Measurements from ENCODE around the gene MAFB. TPM values are rescaled to one million over a fixed set of nuclear protein-coding genes. Genes with fewer than 3 reads are reported as not detected.

MAFB gene
- total RNA-seq, 2 experiments from 2014 or later = 3.3 to 3.7 TPM

DNA sequence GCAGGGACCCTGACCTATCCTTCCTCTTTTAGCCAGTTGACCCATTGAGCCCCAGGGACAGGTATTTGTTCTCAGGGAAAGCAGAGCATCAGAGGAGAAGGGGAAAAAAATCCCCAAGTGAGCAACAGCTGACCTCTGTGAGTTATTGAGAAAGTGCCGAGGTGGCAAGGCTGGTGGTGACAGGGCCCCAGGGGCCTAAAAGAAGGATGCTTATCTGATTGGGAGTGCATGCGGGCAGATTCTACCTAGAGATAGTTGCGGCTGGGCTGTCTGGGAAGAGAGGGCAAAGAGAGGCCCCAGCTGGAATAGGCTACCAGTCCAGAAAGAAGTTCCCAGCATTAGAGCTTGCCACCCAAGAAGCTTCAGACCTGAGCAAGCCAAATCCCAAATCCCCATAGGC lies 26.5 kb upstream of the MAFB start:
- no peak overlapping the region for H3K27ac ChIP-seq (ENCODE audit: low read depth in 1 of 2, low read length in 2 of 2)
- CTCF ChIA-PET = no interaction called here
- H3K9me3 ChIP-seq (ENCODE audit: control insufficient read depth in 1 of 2, insufficient read depth in 1 of 2, low read length in 2 of 2) = no peaks in the 10 kb centered on the region
- no peaks in the 10 kb centered on the region for H3K4me1 Mint-ChIP-seq (ENCODE audit: low read depth)
- H3K36me3 Mint-ChIP-seq (ENCODE audit: low read depth) = no peaks in the 10 kb centered on the region
- no peak overlapping the region for H3K4me3 ChIP-seq (ENCODE audit: low read length)
- TF ChIP-seq, protein P1, sequence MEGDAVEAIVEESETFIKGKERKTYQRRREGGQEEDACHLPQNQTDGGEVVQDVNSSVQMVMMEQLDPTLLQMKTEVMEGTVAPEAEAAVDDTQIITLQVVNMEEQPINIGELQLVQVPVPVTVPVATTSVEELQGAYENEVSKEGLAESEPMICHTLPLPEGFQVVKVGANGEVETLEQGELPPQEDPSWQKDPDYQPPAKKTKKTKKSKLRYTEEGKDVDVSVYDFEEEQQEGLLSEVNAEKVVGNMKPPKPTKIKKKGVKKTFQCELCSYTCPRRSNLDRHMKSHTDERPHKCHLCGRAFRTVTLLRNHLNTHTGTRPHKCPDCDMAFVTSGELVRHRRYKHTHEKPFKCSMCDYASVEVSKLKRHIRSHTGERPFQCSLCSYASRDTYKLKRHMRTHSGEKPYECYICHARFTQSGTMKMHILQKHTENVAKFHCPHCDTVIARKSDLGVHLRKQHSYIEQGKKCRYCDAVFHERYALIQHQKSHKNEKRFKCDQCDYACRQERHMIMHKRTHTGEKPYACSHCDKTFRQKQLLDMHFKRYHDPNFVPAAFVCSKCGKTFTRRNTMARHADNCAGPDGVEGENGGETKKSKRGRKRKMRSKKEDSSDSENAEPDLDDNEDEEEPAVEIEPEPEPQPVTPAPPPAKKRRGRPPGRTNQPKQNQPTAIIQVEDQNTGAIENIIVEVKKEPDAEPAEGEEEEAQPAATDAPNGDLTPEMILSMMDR (IDR thresholded peaks at IDR 0.05) = no peak
- POLR2A ChIA-PET = no interaction called here
- H3K4me3 Mint-ChIP-seq = no peak overlapping the region
- H3K9me3 Mint-ChIP-seq = no peaks in the 10 kb centered on the region
- intact Hi-C loops (cut with DNase I, micrococcal nuclease) = no loop called here
- no peaks in the 10 kb centered on the region for H3K27me3 Mint-ChIP-seq
- ATAC-seq (ENCODE audit: poor library complexity) (no peak), DNase-seq (no peak)
- no peaks in the 10 kb centered on the region for H3K4me1 ChIP-seq (ENCODE audit: insufficient read depth, low read length)
- H3K36me3 ChIP-seq (ENCODE audit: insufficient read depth, low read length) = no peaks in the 10 kb centered on the region
- H3K27ac Mint-ChIP-seq = no peak overlapping the region
- peaks cover 4 to 9% of the 10 kb centered on the region in 2 experiments for H3K27me3 ChIP-seq (ENCODE audit: control insufficient read depth in 1 of 2, insufficient read depth in 2 of 2, low read length in 2 of 2)

DNA sequence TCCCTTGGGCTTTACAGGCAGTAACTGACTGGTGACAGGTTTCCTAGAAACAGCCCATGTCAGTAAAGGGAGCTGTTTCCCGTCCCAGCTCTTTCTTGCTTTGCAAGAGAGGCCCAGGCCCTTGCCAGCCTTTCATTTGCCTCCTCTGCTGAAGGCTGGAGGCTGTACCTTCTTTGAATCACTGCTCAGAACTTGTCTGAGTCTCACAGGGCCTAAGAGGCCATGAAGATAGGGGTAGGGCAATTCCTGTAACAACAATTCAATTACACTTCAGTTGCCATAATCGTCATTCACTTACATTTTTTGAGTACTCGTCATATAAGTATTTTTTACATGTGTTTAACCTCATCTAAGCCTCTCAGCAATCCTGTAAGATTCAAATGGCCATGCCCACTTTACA lies 25.9 kb upstream of the MAFB start:
- H3K36me3 Mint-ChIP-seq (ENCODE audit: low read depth) = no peaks in the 10 kb centered on the region
- no peaks in the 10 kb centered on the region for H3K9me3 Mint-ChIP-seq
- TF ChIP-seq, protein P1 (IDR thresholded peaks at IDR 0.05) = no peak

DNA sequence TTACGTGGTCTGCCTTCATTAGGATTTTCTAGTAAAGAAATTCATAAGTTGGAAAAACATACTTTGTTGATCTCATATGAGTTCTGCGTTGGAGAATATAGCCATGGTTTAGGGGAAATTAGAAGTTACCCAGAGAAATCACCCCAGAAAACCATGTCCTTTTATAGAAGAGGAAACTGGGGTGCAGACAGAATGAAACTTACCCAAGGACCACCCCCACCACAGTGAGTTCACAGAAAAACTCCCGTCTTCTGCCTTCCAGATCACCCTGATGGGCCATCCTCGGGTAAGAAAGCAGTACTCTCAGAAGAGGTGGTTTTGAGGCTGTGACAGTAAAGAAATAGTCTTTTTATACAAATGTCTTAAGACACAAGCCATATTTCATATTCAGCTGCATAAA lies 25.1 kb upstream of the MAFB start:
- H3K27me3 Mint-ChIP-seq = no peaks in the 10 kb centered on the region
- H3K9me3 ChIP-seq (ENCODE audit: control insufficient read depth in 1 of 2, insufficient read depth in 1 of 2, low read length in 2 of 2) = no peaks in the 10 kb centered on the region
- H3K36me3 ChIP-seq (ENCODE audit: insufficient read depth, low read length) = no peaks in the 10 kb centered on the region
- ChIA-PET CTCF (no interaction called here), POLR2A (no interaction called here)
- H3K4me3 Mint-ChIP-seq = no peak overlapping the region
- ATAC-seq (ENCODE audit: poor library complexity) = no peak
- no peak overlapping the region for H3K4me3 ChIP-seq (ENCODE audit: low read length)
- no peak for DNase-seq
- H3K4me1 Mint-ChIP-seq (ENCODE audit: low read depth) = no peaks in the 10 kb centered on the region
- H3K27me3 ChIP-seq (ENCODE audit: control insufficient read depth in 1 of 2, insufficient read depth in 2 of 2, low read length in 2 of 2) = peaks cover 4 to 9% of the 10 kb centered on the region in 2 experiments
- no peaks in the 10 kb centered on the region for H3K4me1 ChIP-seq (ENCODE audit: insufficient read depth, low read length)
- TF ChIP-seq, protein P1 (IDR thresholded peaks at IDR 0.05) = no peak
- no peaks in the 10 kb centered on the region for H3K9me3 Mint-ChIP-seq
- H3K36me3 Mint-ChIP-seq (ENCODE audit: low read depth) = no peaks in the 10 kb centered on the region
- H3K27ac ChIP-seq (ENCODE audit: low read depth in 1 of 2, low read length in 2 of 2) = no peak overlapping the region
- intact Hi-C loops (cut with DNase I, micrococcal nuclease) = no loop called here
- no peak overlapping the region for H3K27ac Mint-ChIP-seq

More for the DNA sequence above, 25.9 kb upstream of the MAFB start:
- Mint-ChIP-seq H3K27ac (no peak overlapping the region), H3K4me1 (ENCODE audit: low read depth) (no peaks in the 10 kb centered on the region), H3K27me3 (no peaks in the 10 kb centered on the region), H3K4me3 (no peak overlapping the region)
- DNase-seq (no peak), ATAC-seq (ENCODE audit: poor library complexity) (no peak)
- intact Hi-C loops (cut with DNase I, micrococcal nuclease) = no loop called here
- ChIA-PET POLR2A (no interaction called here), CTCF (no interaction called here)
- Histone ChIP-seq H3K4me3 (ENCODE audit: low read length) (no peak overlapping the region), H3K9me3 (ENCODE audit: control insufficient read depth in 1 of 2, insufficient read depth in 1 of 2, low read length in 2 of 2) (no peaks in the 10 kb centered on the region), H3K4me1 (ENCODE audit: insufficient read depth, low read length) (no peaks in the 10 kb centered on the region), H3K36me3 (ENCODE audit: insufficient read depth, low read length) (no peaks in the 10 kb centered on the region), H3K27ac (ENCODE audit: low read depth in 1 of 2, low read length in 2 of 2) (no peak overlapping the region), H3K27me3 (ENCODE audit: control insufficient read depth in 1 of 2, insufficient read depth in 2 of 2, low read length in 2 of 2) (peaks cover 4 to 9% of the 10 kb centered on the region in 2 experiments)
